Measurements from ENCODE around the gene CGNL1.

Gene CGNL1

DNA sequence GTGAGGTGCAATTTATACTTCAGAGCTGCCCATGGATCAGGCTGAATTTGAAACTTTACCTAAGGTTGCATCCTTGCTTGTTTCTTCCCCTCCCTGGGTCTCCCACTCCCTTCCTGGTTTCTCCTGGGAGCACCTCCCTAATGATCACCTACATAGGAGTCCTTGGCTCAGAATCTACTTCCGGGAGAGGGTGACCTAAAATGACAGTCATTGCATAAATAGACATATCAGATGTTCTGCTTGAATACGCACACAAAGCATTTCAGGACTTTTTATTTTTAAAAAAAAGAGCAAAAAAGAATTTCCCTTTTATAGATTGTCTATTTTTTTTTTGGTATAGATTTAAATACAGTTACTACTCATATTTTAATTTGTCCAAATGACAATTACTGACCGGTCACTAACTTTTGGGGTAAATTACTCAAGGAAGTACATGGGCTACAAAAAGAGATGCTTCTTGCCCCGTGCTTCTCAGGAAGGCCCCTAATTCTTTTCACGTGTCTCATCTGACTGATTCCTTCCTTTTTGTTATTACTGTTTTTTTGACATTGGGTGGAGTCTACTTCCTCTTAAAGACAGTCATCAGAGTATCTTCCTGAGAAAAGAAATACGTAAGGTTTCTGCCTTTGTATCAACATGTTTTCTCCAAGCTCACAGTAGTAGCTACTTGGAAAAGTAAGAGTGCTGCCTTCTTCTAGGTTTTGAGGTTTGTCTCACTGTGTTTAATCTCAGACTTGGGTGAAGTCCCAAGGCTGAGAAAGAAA lies 210.5 kb downstream of the CGNL1 start:
- TF ChIP-seq YY1 (IDR thresholded peaks at IDR 0.05; ENCODE audit: low read depth), result no peak

DNA sequence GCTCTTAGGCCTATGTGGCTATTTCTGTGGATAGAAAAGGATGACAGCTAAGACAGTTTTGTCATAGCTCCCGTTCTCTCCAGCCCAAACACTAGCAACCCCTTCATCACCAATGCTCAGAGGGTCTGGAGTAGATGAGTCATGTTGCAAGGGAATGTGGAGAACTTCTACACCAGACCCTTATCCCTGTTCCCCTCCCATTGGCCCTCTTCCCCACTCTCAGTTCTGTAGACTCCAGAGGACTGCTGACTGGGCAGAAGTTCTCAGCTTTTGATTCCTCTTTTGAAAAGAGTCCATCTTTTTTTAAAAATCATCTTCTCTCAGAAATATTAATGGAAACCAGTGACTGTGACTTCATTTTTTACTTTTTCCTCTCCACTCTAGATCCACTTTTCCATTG lies 213.0 kb downstream of the CGNL1 start:
- TF ChIP-seq TEAD4 (IDR thresholded peaks at IDR 0.05), result no peak
- TF ChIP-seq TCF12 (IDR thresholded peaks at IDR 0.05; ENCODE audit: low read depth), result no peak

DNA sequence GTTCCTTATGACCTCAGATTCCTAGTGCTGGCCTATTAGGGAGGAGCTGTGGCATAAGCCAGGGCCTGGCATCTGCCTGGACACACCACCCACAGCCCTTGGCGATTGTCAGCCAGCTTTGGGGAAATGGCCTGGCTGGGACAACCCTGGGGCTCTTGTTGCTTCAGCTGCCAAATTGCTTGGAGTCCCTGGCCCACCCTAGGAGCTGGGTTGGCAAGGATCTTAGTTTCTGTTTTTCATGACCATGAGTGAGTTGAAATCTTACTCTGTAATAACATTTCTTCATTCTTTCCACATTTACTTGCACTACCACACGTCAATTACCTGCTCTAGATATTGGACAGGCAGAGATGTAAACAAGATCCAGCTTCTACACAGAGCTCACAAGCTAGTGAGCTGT lies 213.4 kb downstream of the CGNL1 start:
- TF ChIP-seq, protein P1, sequence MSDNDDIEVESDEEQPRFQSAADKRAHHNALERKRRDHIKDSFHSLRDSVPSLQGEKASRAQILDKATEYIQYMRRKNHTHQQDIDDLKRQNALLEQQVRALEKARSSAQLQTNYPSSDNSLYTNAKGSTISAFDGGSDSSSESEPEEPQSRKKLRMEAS (IDR thresholded peaks at IDR 0.05), result no peak
- TF ChIP-seq EP300 (IDR thresholded peaks at IDR 0.05; ENCODE audit: borderline replicate concordance), result no peak
- no peak for TF ChIP-seq TEAD4 (IDR thresholded peaks at IDR 0.05)
- no peak for TF ChIP-seq ZBTB7A (IDR thresholded peaks at IDR 0.05; ENCODE audit: low read depth)
- TF ChIP-seq, protein P2, sequence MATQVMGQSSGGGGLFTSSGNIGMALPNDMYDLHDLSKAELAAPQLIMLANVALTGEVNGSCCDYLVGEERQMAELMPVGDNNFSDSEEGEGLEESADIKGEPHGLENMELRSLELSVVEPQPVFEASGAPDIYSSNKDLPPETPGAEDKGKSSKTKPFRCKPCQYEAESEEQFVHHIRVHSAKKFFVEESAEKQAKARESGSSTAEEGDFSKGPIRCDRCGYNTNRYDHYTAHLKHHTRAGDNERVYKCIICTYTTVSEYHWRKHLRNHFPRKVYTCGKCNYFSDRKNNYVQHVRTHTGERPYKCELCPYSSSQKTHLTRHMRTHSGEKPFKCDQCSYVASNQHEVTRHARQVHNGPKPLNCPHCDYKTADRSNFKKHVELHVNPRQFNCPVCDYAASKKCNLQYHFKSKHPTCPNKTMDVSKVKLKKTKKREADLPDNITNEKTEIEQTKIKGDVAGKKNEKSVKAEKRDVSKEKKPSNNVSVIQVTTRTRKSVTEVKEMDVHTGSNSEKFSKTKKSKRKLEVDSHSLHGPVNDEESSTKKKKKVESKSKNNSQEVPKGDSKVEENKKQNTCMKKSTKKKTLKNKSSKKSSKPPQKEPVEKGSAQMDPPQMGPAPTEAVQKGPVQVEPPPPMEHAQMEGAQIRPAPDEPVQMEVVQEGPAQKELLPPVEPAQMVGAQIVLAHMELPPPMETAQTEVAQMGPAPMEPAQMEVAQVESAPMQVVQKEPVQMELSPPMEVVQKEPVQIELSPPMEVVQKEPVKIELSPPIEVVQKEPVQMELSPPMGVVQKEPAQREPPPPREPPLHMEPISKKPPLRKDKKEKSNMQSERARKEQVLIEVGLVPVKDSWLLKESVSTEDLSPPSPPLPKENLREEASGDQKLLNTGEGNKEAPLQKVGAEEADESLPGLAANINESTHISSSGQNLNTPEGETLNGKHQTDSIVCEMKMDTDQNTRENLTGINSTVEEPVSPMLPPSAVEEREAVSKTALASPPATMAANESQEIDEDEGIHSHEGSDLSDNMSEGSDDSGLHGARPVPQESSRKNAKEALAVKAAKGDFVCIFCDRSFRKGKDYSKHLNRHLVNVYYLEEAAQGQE (IDR thresholded peaks at IDR 0.05; ENCODE audit: low read depth), result no peak
- no peak for TF ChIP-seq YY1 (IDR thresholded peaks at IDR 0.05; ENCODE audit: low read depth)
- no peak for TF ChIP-seq FOXM1 (IDR thresholded peaks at IDR 0.05; ENCODE audit: borderline replicate concordance, low read depth)
- no peak for TF ChIP-seq TCF12 (IDR thresholded peaks at IDR 0.05; ENCODE audit: low read depth)

DNA sequence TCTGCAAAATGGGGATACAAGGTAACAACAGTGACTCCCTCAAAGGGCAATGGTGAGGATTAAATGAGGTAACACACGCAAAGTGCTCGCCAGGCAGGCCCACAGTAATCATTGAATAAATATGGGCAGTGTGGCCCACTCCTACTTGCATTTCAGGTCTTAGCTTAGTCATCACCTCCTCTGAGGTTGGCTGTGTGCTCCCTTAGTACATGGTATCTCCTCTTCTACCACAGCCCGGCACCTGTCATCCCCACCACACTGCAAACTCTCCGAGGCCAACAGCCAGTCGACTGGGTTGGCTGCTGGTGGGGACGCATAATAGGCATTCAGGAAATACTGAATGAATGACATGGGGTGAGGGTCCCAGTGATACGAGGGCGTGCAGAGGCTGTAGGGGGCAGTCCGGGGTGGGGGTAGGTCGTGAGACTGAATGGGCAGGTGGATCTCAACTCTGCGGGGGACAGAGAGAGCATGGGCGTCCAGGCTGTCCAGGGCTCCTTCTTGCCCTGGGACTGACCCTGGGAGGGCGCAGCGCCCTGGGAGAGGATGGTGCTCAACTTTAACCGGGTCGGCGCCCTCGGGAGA lies 215.0 kb downstream of the CGNL1 start:
- no peak for TF ChIP-seq RAD21 (IDR thresholded peaks at IDR 0.05; ENCODE audit: low read depth)
- TF ChIP-seq NFIC (IDR thresholded peaks at IDR 0.05), result no peak
- TF ChIP-seq, protein P1 (IDR thresholded peaks at IDR 0.05), result 0 out of 2 replicates have a peak, but pooled peaks have one; percentile 40
- no peak for TF ChIP-seq TCF12 (IDR thresholded peaks at IDR 0.05; ENCODE audit: low read depth)
- peak; percentile 34; the same call in 1 of the 2 replicates for TF ChIP-seq TAF1 (IDR thresholded peaks at IDR 0.05; ENCODE audit: low read depth)
- peak; percentile 39; the same call in 1 of the 2 replicates for TF ChIP-seq ZBTB7A (IDR thresholded peaks at IDR 0.05; ENCODE audit: low read depth)
- TF ChIP-seq CEBPB (IDR thresholded peaks at IDR 0.05), result no peak
- TF ChIP-seq, protein P3, sequence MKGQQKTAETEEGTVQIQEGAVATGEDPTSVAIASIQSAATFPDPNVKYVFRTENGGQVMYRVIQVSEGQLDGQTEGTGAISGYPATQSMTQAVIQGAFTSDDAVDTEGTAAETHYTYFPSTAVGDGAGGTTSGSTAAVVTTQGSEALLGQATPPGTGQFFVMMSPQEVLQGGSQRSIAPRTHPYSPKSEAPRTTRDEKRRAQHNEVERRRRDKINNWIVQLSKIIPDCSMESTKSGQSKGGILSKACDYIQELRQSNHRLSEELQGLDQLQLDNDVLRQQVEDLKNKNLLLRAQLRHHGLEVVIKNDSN (IDR thresholded peaks at IDR 0.05), result no peak; the same call in 1 of the 2 replicates
- no peak for TF ChIP-seq EGR1 (IDR thresholded peaks at IDR 0.05)
- TF ChIP-seq, protein P2 (IDR thresholded peaks at IDR 0.05; ENCODE audit: low read depth), result no peak
- TF ChIP-seq EP300 (IDR thresholded peaks at IDR 0.05; ENCODE audit: borderline replicate concordance), result 0 out of 2 replicates have a peak, but pooled peaks have one; percentile 29
- no peak for TF ChIP-seq YY1 (IDR thresholded peaks at IDR 0.05; ENCODE audit: low read depth)
- peak; percentile 58 for TF ChIP-seq TEAD4 (IDR thresholded peaks at IDR 0.05)
- no peak for TF ChIP-seq FOXM1 (IDR thresholded peaks at IDR 0.05; ENCODE audit: borderline replicate concordance, low read depth)
- no peak for TF ChIP-seq CREB1 (IDR thresholded peaks at IDR 0.05; ENCODE audit: low read depth)

DNA sequence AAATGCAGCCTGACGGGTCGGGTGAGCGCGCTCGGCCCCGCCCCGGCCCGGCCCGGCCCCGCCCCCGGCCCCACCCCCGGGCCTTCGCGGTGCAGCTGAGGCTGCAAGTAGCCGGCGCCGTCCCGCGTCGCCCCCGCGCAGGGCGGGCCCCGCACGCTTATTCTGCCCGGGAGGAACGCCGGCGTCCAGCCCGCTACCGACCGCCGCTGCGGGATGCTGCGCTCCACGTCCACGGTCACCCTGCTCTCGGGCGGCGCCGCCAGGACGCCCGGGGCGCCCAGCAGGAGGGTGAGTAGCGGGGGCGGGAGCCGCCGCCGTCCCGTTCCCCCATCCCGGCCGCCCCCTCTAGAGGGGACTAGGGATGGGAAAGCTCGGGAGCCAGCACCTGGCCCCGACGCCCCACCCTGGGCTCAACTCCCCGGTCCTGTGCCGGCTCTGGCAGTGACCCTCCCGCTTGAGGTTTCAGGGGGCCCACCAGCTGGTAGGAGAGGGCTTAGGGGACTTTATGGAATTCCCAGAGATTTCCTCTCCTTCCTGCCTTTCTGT lies 215.6 kb downstream of the CGNL1 start, which contains the start of gene MYZAP:
TSS of gene MYZAP (plus strand) at position 83 of the 546 bp plus-strand sequence. CDS start at position 214, 131 bp downstream.
- TF ChIP-seq TCF12 (IDR thresholded peaks at IDR 0.05; ENCODE audit: low read depth) (0 out of 2 replicates have a peak, but pooled peaks have one; percentile 1), ZBTB7A (IDR thresholded peaks at IDR 0.05; ENCODE audit: low read depth) (peak; percentile 24; the same call in 1 of the 2 replicates), CREB1 (IDR thresholded peaks at IDR 0.05; ENCODE audit: low read depth) (no peak), CEBPB (IDR thresholded peaks at IDR 0.05) (no peak), EGR1 (IDR thresholded peaks at IDR 0.05) (peak; percentile 71)
- TF ChIP-seq, protein P1 (IDR thresholded peaks at IDR 0.05), result no peak

DNA sequence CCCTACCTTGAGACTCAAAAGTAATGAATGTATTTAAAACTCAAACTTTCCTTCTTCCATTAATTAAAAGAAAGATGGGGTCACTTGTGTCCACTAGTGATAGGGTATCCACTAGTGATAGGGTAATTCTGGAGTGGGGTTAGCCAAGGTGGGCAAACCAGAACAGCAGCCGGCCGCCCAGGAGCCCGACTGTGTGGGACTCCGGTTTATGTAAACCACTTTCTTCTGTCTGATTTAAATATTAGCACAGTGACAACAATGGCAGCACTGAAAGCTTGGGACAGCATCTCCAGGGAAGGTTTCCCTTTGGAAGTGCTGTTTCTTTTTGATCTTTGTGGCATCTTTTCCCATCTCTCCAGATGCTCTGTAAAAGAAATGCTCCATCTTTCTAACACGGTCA lies 216.1 kb downstream of the CGNL1 start:
- no peak for TF ChIP-seq EP300 (IDR thresholded peaks at IDR 0.05; ENCODE audit: borderline replicate concordance)
- TF ChIP-seq CREB1 (IDR thresholded peaks at IDR 0.05; ENCODE audit: low read depth), result no peak
- no peak for TF ChIP-seq YY1 (IDR thresholded peaks at IDR 0.05; ENCODE audit: low read depth)
- TF ChIP-seq RAD21 (IDR thresholded peaks at IDR 0.05; ENCODE audit: low read depth), result no peak
- TF ChIP-seq, protein P2 (IDR thresholded peaks at IDR 0.05; ENCODE audit: low read depth), result no peak
- TF ChIP-seq TCF12 (IDR thresholded peaks at IDR 0.05; ENCODE audit: low read depth), result no peak
- no peak for TF ChIP-seq EGR1 (IDR thresholded peaks at IDR 0.05)
- TF ChIP-seq, protein P1 (IDR thresholded peaks at IDR 0.05), result no peak
- no peak for TF ChIP-seq NFIC (IDR thresholded peaks at IDR 0.05)
- TF ChIP-seq FOXM1 (IDR thresholded peaks at IDR 0.05; ENCODE audit: borderline replicate concordance, low read depth), result no peak
- TF ChIP-seq ZBTB7A (IDR thresholded peaks at IDR 0.05; ENCODE audit: low read depth), result no peak
- no peak for TF ChIP-seq TEAD4 (IDR thresholded peaks at IDR 0.05)
- TF ChIP-seq CEBPB (IDR thresholded peaks at IDR 0.05), result no peak
